Naive B cell (primary cell): Measurements from ENCODE around the gene MSI2. TPM values are rescaled to one million over a fixed set of nuclear protein-coding genes. Genes with fewer than 3 reads are reported as not detected.
A peak's percentile ranks its signal among the peaks of the same experiment; 100 is the strongest.

ENCODE experiments used
- ATAC-seq, 2 donors: fragments of 150-1000 bp; cut with Tn5 transposase; 2 replicates each; pipeline ENCODE4 v1.10.0; 2021; ENCODE audit warnings: low read depth in 2 of 2, mild to moderate bottlenecking in 2 of 2, moderate library complexity in 2 of 2
- DNase-seq: peaks from one replicate; pipeline ENCODE4 v3.0.0; 2022
- H3K27ac Mint-ChIP-seq, 6 donors: one replicate each; pipeline ENCODE4 v1.8.0; 2020 to 2022; ENCODE audit warnings: mild to moderate bottlenecking in 6 of 6, mixed read lengths in 6 of 6, moderate library complexity in 5 of 6, inconsistent platforms in 2 of 6
- H3K27me3 Mint-ChIP-seq, 3 donors: one replicate each; pipeline ENCODE4 v1.8.0; 2021 to 2022; ENCODE audit warnings: mixed read lengths in 3 of 3, mild to moderate bottlenecking in 1 of 3
- H3K36me3 Mint-ChIP-seq, 2 donors: one replicate each; pipeline ENCODE4 v1.8.0; 2020 to 2022; ENCODE audit warnings: mixed read lengths in 2 of 2, inconsistent platforms in 1 of 2, mild to moderate bottlenecking in 1 of 2
- H3K4me1 Mint-ChIP-seq, 3 donors: one replicate each; pipeline ENCODE4 v1.8.0; 2020 to 2022; ENCODE audit warnings: mixed read lengths in 3 of 3, inconsistent platforms in 1 of 3, mild to moderate bottlenecking in 1 of 3, moderate library complexity in 1 of 3
- H3K4me3 Mint-ChIP-seq, 8 donors: one replicate each; pipeline ENCODE4 v1.8.0; 2020 to 2022; ENCODE audit warnings: mild to moderate bottlenecking in 8 of 8, mixed read lengths in 8 of 8, moderate library complexity in 8 of 8, inconsistent platforms in 2 of 8
- H3K9me3 Mint-ChIP-seq, 7 donors: one replicate each; pipeline ENCODE4 v1.8.0; 2020 to 2022; ENCODE audit warnings: mixed read lengths in 7 of 7, mild to moderate bottlenecking in 5 of 7, inconsistent platforms in 2 of 7, moderate library complexity in 1 of 7
- polyA plus RNA-seq, 6 donors: library from polyadenylated mRNA; unstranded; fragments of 300-500 nt; fragmentation: Illumina TruSeq; gene quantifications; one replicate each; pipeline ENCODE4 v1.2.3, GENCODE V29; 2021; ENCODE audit warnings: low read depth in 6 of 6

The MSI2 gene
- polyA plus RNA-seq, 6 donors from 2014 or later = 4.0 to 11.3 (median 6.8) TPM

GRCh38 chr17:57561072-57561861, 304.9 kb downstream of the MSI2 start:
- H3K4me3 Mint-ChIP-seq = peak overlapping the region in 2 of 8 donors; percentile 3 to 58
- H3K27ac Mint-ChIP-seq = peak overlapping the region; percentile 4 to 97 (median 84)
- no peak for ATAC-seq
- peaks cover 0 to 4% of the 10 kb centered on the region in 2 donors for H3K36me3 Mint-ChIP-seq
- H3K4me1 Mint-ChIP-seq = peaks cover 37 to 61% (median 55%) of the 10 kb centered on the region in 3 donors
- DNase-seq = no peak
- H3K27me3 Mint-ChIP-seq = no peaks in the 10 kb centered on the region
- H3K9me3 Mint-ChIP-seq = no peaks in the 10 kb centered on the region

- peak overlapping the region in 1 of 6 donors; percentile 29 for H3K27ac Mint-ChIP-seq
Measured at GRCh38 chr17:57562184-57562698, 305.9 kb downstream of the MSI2 start.

GRCh38 chr17:57563958-57564357, 307.6 kb downstream of the MSI2 start:
- peak overlapping the region in 3 of 6 donors; percentile 28 to 72 (median 64) for H3K27ac Mint-ChIP-seq

More at GRCh38 chr17:57562184-57562698, 305.9 kb downstream of the MSI2 start:
- Mint-ChIP-seq H3K27me3 (no peaks in the 10 kb centered on the region), H3K4me3 (no peak overlapping the region), H3K4me1 (peaks cover 28 to 52% (median 45%) of the 10 kb centered on the region in 3 donors), H3K9me3 (no peaks in the 10 kb centered on the region), H3K36me3 (peaks cover 0 to 4% of the 10 kb centered on the region in 2 donors)
- no peak for ATAC-seq
- DNase-seq = no peak

GRCh38 chr17:57565176-57565575, 308.9 kb downstream of the MSI2 start:
- Mint-ChIP-seq H3K27me3 (no peaks in the 10 kb centered on the region), H3K4me1 (peaks cover 13 to 31% (median 28%) of the 10 kb centered on the region in 3 donors), H3K9me3 (no peaks in the 10 kb centered on the region), H3K4me3 (no peak overlapping the region), H3K36me3 (peaks cover 0 to 5% of the 10 kb centered on the region in 2 donors), H3K27ac (peak overlapping the region in 2 of 6 donors; percentile 14 to 84)
- ATAC-seq (no peak), DNase-seq (no peak)

More at GRCh38 chr17:57563958-57564357, 307.6 kb downstream of the MSI2 start:
- Mint-ChIP-seq H3K27me3 (no peaks in the 10 kb centered on the region), H3K9me3 (no peaks in the 10 kb centered on the region), H3K36me3 (peaks cover 0 to 4% of the 10 kb centered on the region in 2 donors), H3K4me1 (peaks cover 17 to 36% (median 34%) of the 10 kb centered on the region in 3 donors), H3K4me3 (no peak overlapping the region)
- DNase-seq (no peak), ATAC-seq (no peak)

- Mint-ChIP-seq H3K27ac (no peak overlapping the region), H3K9me3 (no peaks in the 10 kb centered on the region), H3K27me3 (no peaks in the 10 kb centered on the region), H3K4me3 (peak overlapping the region in 1 of 8 donors; percentile 16), H3K4me1 (peaks cover 4 to 23% (median 19%) of the 10 kb centered on the region in 3 donors), H3K36me3 (peaks cover 0 to 12% of the 10 kb centered on the region in 2 donors)
- ATAC-seq = no peak
- no peak for DNase-seq
Measured at GRCh38 chr17:57566721-57567120, 310.4 kb downstream of the MSI2 start.

GRCh38 chr17:57567251-57567650, 310.9 kb downstream of the MSI2 start:
- Mint-ChIP-seq H3K27ac (no peak overlapping the region), H3K36me3 (peaks cover 0 to 12% of the 10 kb centered on the region in 2 donors), H3K9me3 (no peaks in the 10 kb centered on the region), H3K4me1 (peaks cover 4 to 19% (median 17%) of the 10 kb centered on the region in 3 donors), H3K4me3 (no peak overlapping the region), H3K27me3 (no peaks in the 10 kb centered on the region)
- ATAC-seq (no peak), DNase-seq (no peak)

GRCh38 chr17:57568340-57568739, 312.0 kb downstream of the MSI2 start:
- Mint-ChIP-seq H3K27me3 (no peaks in the 10 kb centered on the region), H3K4me1 (peaks cover 4 to 20% (median 16%) of the 10 kb centered on the region in 3 donors), H3K27ac (peak overlapping the region in 2 of 6 donors; percentile 42 to 77), H3K9me3 (no peaks in the 10 kb centered on the region), H3K4me3 (no peak overlapping the region), H3K36me3 (peaks cover 0 to 12% of the 10 kb centered on the region in 2 donors)
- ATAC-seq = no peak
- no peak for DNase-seq

GRCh38 chr17:57569021-57569420, 312.7 kb downstream of the MSI2 start:
- no peak overlapping the region for H3K4me3 Mint-ChIP-seq
- H3K27me3 Mint-ChIP-seq = no peaks in the 10 kb centered on the region
- DNase-seq (no peak), ATAC-seq (no peak)
- no peaks in the 10 kb centered on the region for H3K9me3 Mint-ChIP-seq
- peaks cover 0 to 12% of the 10 kb centered on the region in 2 donors for H3K36me3 Mint-ChIP-seq
- H3K27ac Mint-ChIP-seq = peak overlapping the region in 4 of 6 donors; percentile 16 to 77 (median 46)
- H3K4me1 Mint-ChIP-seq = peaks cover 9 to 21% (median 17%) of the 10 kb centered on the region in 3 donors

- Mint-ChIP-seq H3K4me1 (peaks cover 14 to 21% (median 16%) of the 10 kb centered on the region in 3 donors), H3K36me3 (peaks cover 0 to 12% of the 10 kb centered on the region in 2 donors), H3K4me3 (no peak overlapping the region), H3K27me3 (no peaks in the 10 kb centered on the region), H3K27ac (peak overlapping the region in 3 of 6 donors; percentile 43 to 75 (median 46)), H3K9me3 (no peaks in the 10 kb centered on the region)
- ATAC-seq (no peak), DNase-seq (no peak)
Measured at GRCh38 chr17:57569853-57570252, 313.5 kb downstream of the MSI2 start.

GRCh38 chr17:57570724-57571344, 314.5 kb downstream of the MSI2 start:
- no peak for ATAC-seq
- no peak for DNase-seq
- Mint-ChIP-seq H3K36me3 (peaks cover 0 to 8% of the 10 kb centered on the region in 2 donors), H3K27me3 (no peaks in the 10 kb centered on the region), H3K27ac (peak overlapping the region in 1 of 6 donors; percentile 9), H3K4me1 (peaks cover 17 to 21% (median 17%) of the 10 kb centered on the region in 3 donors), H3K4me3 (no peak overlapping the region), H3K9me3 (no peaks in the 10 kb centered on the region)

- DNase-seq (no peak), ATAC-seq (no peak)
- Mint-ChIP-seq H3K4me1 (peaks cover 17 to 26% (median 26%) of the 10 kb centered on the region in 3 donors), H3K4me3 (no peak overlapping the region), H3K36me3 (peaks cover 0 to 11% of the 10 kb centered on the region in 2 donors), H3K27me3 (no peaks in the 10 kb centered on the region), H3K9me3 (no peaks in the 10 kb centered on the region), H3K27ac (peak overlapping the region in 1 of 6 donors; percentile 71)
Measured at GRCh38 chr17:57572062-57572461, 315.7 kb downstream of the MSI2 start.

GRCh38 chr17:57572600-57572999, 316.3 kb downstream of the MSI2 start:
- H3K27ac Mint-ChIP-seq = peak overlapping the region in 1 of 6 donors; percentile 60
- H3K4me1 Mint-ChIP-seq = peaks cover 17 to 31% (median 28%) of the 10 kb centered on the region in 3 donors
- no peaks in the 10 kb centered on the region for H3K27me3 Mint-ChIP-seq
- ATAC-seq (no peak), DNase-seq (no peak)
- no peak overlapping the region for H3K4me3 Mint-ChIP-seq
- peaks cover 0 to 11% of the 10 kb centered on the region in 2 donors for H3K36me3 Mint-ChIP-seq
- no peaks in the 10 kb centered on the region for H3K9me3 Mint-ChIP-seq

- Mint-ChIP-seq H3K9me3 (no peaks in the 10 kb centered on the region), H3K36me3 (peaks cover 0 to 11% of the 10 kb centered on the region in 2 donors), H3K27me3 (no peaks in the 10 kb centered on the region), H3K4me3 (no peak overlapping the region), H3K4me1 (peaks cover 30 to 42% (median 34%) of the 10 kb centered on the region in 3 donors), H3K27ac (peak overlapping the region in 1 of 6 donors; percentile 31)
- ATAC-seq = no peak
- no peak for DNase-seq
Measured at GRCh38 chr17:57574040-57574513, 317.8 kb downstream of the MSI2 start.
